SK-N-SH treated with all-trans-retinoic acid at 6 μM for 48 hours (cell line): ENCODE results near the gene HSPA9.

Source experiments
- ATAC-seq: fragments of 200-7000 bp; cut with Tn5 transposase; 3 replicates; pipeline ENCODE4 v1.9.1; 2020; ENCODE audit warnings: mild to moderate bottlenecking, moderate library complexity
- ARNTL ChIP-seq: fragments of 450-650 bp; formaldehyde crosslinking; IDR thresholded peaks from 2 replicates; pipeline ENCODE4 v1.5.0; 2020; ENCODE audit warnings: low read depth, mild to moderate bottlenecking, moderate library complexity, borderline replicate concordance
- BACH2 ChIP-seq: fragments of 250-450 bp; sonication (Bioruptor Pico); IDR thresholded peaks from 2 replicates; pipeline ENCODE4 v1.9.0; 2021; ENCODE audit warnings: mild to moderate bottlenecking, borderline replicate concordance
- CREB5 ChIP-seq: fragments of 250-450 bp; sonication (Bioruptor Pico); IDR thresholded peaks from 2 replicates; pipeline ENCODE4 v1.5.1; 2020; ENCODE audit warnings: low read depth, mild to moderate bottlenecking, moderate library complexity
- CSDC2 ChIP-seq: fragments of 250-450 bp; sonication (Bioruptor Pico); IDR thresholded peaks from 2 replicates; pipeline ENCODE4 v1.5.0; 2020; ENCODE audit warnings: mild to moderate bottlenecking, moderate library complexity
- CSRNP3 ChIP-seq: fragments of 250-450 bp; sonication (Bioruptor Pico); IDR thresholded peaks from 2 replicates; pipeline ENCODE4 v1.5.1; 2021; ENCODE audit warnings: mild to moderate bottlenecking, moderate library complexity
- ISL1 ChIP-seq: fragments of 250-450 bp; sonication (Bioruptor Pico); IDR thresholded peaks from 2 replicates; pipeline ENCODE4 v2.1.2; 2022; ENCODE audit warnings: mild to moderate bottlenecking, moderate library complexity
- PPARA ChIP-seq: fragments of 250-450 bp; sonication (Bioruptor Pico); IDR thresholded peaks from 2 replicates; pipeline ENCODE4 v1.5.0; 2020; ENCODE audit warnings: mild to moderate bottlenecking, borderline replicate concordance
- RARB ChIP-seq: fragments of 250-450 bp; sonication (Bioruptor Pico); IDR thresholded peaks from 2 replicates; pipeline ENCODE4 v1.8.0; 2021; ENCODE audit warnings: mild to moderate bottlenecking, moderate library complexity
- SNAI2 ChIP-seq: fragments of 250-450 bp; sonication (Bioruptor Pico); IDR thresholded peaks from 2 replicates; pipeline ENCODE4 v1.5.0; 2020; ENCODE audit warnings: mild to moderate bottlenecking, moderate library complexity
- TCF4 ChIP-seq: fragments of 250-450 bp; sonication (Bioruptor Pico); IDR thresholded peaks from 2 replicates; pipeline ENCODE4 v1.8.0; 2021; ENCODE audit warnings: mild to moderate bottlenecking, moderate library complexity, borderline replicate concordance
- TOX ChIP-seq: fragments of 250-450 bp; sonication (Bioruptor Pico); IDR thresholded peaks from 2 replicates; pipeline ENCODE4 v1.8.0; 2021; ENCODE audit warnings: mild to moderate bottlenecking, moderate library complexity, borderline replicate concordance
- TSHZ2 ChIP-seq: fragments of 250-450 bp; sonication (Bioruptor Pico); IDR thresholded peaks from 2 replicates; pipeline ENCODE4 v1.5.0; 2020; ENCODE audit warnings: mild to moderate bottlenecking, moderate library complexity
- ZFP30 ChIP-seq: fragments of 450-650 bp; formaldehyde crosslinking; IDR thresholded peaks from 2 replicates; pipeline ENCODE4 v1.5.0; 2022; ENCODE audit warnings: mild to moderate bottlenecking, moderate library complexity
- ZNF565 ChIP-seq: fragments of 450-650 bp; formaldehyde crosslinking; conservative IDR thresholded peaks from 2 replicates; pipeline ENCODE4 v1.5.0; 2020; ENCODE audit warnings: low read depth, mild to moderate bottlenecking, moderate library complexity
- ZNF70 ChIP-seq: fragments of 450-650 bp; formaldehyde crosslinking; IDR thresholded peaks from 2 replicates; pipeline ENCODE4 v1.5.0; 2020; ENCODE audit warnings: mild to moderate bottlenecking, moderate library complexity
- ZNF8 ChIP-seq: fragments of 450-650 bp; formaldehyde crosslinking; IDR thresholded peaks from 2 replicates; pipeline ENCODE4 v1.5.0; 2020; ENCODE audit warnings: mild to moderate bottlenecking, moderate library complexity
- TF ChIP-seq, protein P1 (sequence below): fragments of 250-450 bp; sonication (Bioruptor Pico); IDR thresholded peaks from 2 replicates; pipeline ENCODE4 v1.8.0; 2021; ENCODE audit warnings: low read depth, mild to moderate bottlenecking, moderate library complexity, borderline replicate concordance

The HSPA9 gene

DNA sequence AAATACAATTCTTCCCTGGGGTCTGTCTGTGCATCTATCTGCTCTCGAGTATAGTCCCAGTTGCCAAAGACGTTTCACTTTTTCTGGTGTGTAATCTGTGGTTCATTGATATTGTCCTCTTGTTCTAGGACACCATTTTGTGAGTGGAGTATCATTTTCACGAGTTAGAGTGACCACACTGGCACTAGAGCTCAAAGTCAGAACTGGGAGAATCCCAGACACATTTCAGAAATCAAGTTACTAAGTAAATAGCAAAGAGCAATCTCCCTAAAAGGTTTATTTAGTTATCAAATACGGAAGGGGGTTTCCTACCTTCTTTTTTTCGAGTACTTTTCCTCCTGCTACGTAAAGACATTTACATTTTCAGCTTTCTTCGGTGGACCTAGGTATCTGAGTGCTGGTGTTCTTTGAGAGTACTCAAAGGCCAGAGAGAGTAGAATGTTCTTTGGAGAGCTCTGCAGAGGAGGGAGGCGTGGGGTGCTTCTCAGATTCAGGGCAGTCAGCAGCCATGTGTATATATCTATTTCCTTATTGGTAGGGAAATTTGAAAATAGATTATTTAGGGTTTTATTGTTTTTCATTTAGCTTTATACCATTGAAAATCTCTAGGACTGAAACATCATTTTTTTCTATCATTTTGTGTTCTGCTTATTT is 8.9 kb upstream of the HSPA9 start:
- no peak for ATAC-seq
- TF ChIP-seq TOX (no peak), RARB (CRISPR knock-in tag) (no peak), PPARA (no peak), ZNF565 (no peak), ZFP30 (CRISPR knock-in tag) (no peak), CREB5 (no peak), CSDC2 (no peak), CSRNP3 (CRISPR knock-in tag) (no peak), ZNF8 (no peak)
- TF ChIP-seq, protein P1, sequence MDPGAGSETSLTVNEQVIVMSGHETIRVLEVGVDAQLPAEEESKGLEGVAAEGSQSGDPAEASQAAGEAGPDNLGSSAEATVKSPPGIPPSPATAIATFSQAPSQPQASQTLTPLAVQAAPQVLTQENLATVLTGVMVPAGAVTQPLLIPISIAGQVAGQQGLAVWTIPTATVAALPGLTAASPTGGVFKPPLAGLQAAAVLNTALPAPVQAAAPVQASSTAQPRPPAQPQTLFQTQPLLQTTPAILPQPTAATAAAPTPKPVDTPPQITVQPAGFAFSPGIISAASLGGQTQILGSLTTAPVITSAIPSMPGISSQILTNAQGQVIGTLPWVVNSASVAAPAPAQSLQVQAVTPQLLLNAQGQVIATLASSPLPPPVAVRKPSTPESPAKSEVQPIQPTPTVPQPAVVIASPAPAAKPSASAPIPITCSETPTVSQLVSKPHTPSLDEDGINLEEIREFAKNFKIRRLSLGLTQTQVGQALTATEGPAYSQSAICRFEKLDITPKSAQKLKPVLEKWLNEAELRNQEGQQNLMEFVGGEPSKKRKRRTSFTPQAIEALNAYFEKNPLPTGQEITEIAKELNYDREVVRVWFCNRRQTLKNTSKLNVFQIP, result no peak
- TF ChIP-seq, all 23 proteins: peak for 0

DNA sequence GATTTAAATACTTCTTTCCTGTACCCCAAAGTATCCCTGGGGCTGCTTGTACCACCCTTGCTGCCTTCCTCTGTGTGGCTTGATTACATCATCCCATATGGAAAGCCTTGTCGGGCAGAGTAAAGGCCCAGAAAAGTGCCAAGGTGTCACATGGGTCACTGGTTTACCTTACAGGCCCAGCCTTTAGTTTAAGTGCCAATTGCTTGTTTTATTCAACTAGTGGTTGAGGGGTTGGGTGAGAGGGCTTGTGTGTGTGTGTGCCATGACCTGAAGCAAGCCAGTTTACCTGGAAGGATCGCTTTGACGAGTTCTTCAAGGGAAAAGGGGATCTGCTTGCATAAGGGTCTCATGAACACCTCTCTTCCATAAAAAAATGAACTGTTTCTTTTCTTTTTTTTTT is 7.8 kb upstream of the HSPA9 start:
- no peak for ATAC-seq
- TF ChIP-seq ISL1 (CRISPR knock-in tag) (no peak), ZNF70 (no peak), BACH2 (CRISPR knock-in tag) (no peak), TOX (no peak), ZNF565 (no peak), CSDC2 (no peak), CREB5 (no peak)

DNA sequence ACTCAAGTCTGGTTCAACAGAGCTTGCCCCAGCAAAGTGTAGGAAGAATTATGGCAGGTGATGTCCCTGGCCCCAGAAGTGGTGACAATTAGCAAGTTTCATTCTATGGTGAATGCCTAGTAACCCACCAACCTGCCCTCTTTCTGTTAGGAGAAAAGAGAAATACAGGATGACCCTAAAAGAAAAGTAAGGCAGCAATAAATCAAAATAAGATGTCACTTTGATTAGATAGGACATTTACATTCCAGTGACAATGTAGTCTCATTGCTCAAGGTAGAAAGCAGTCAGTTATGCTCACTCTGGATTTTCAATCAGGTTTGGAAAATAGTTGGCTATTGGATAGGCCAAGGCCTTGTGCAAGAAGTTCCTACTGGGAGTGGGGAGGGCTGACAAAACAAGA is 5.6 kb upstream of the HSPA9 start:
- no peak for ATAC-seq
- TF ChIP-seq CSDC2, result no peak
- TF ChIP-seq SNAI2 (CRISPR knock-in tag), result no peak
- no peak for TF ChIP-seq ZNF8
- no peak for TF ChIP-seq ZFP30 (CRISPR knock-in tag)
- TF ChIP-seq RARB (CRISPR knock-in tag), result no peak
- no peak for TF ChIP-seq CSRNP3 (CRISPR knock-in tag)
- TF ChIP-seq ZNF70, result no peak
- TF ChIP-seq, protein P1, result no peak
- TF ChIP-seq TCF4 (CRISPR knock-in tag), result no peak
- TF ChIP-seq ARNTL, result no peak
- TF ChIP-seq TSHZ2, result no peak
- TF ChIP-seq BACH2 (CRISPR knock-in tag), result no peak
